H9 (cell line): ENCODE results near the gene IZUMO4. TPM values are rescaled to one million over a fixed set of nuclear protein-coding genes. Genes with fewer than 3 reads are reported as not detected.

Experiments used
- DNase-seq: peaks from one replicate; pipeline ENCODE4 v3.0.0-alpha.2; 2017
- H2AFZ ChIP-seq: one replicate; pipeline ENCODE4 v1.6.1; 2013; ENCODE audit warnings: mild to moderate bottlenecking, low read length, control low read depth, moderate library complexity
- H2AK5ac ChIP-seq: 2 replicates; pipeline ENCODE4 v1.6.1; 2013; ENCODE audit warnings: low read length, control low read depth, mixed read lengths; ENCODE audit not compliant: insufficient read length
- H2BK120ac ChIP-seq: one replicate; pipeline ENCODE4 v1.6.1; 2013; ENCODE audit warnings: low read depth, mild to moderate bottlenecking, low read length, control low read depth, inconsistent platforms; ENCODE audit not compliant: poor library complexity, severe bottlenecking
- H2BK12ac ChIP-seq: 2 replicates; pipeline ENCODE4 v1.6.1; 2013; ENCODE audit warnings: low read length, control low read depth, mixed read lengths, low read depth; ENCODE audit not compliant: insufficient read length
- H2BK15ac ChIP-seq: 2 replicates; pipeline ENCODE4 v1.6.1; 2013; ENCODE audit warnings: low read depth, low read length, control low read depth
- H2BK20ac ChIP-seq: one replicate; pipeline ENCODE4 v1.6.1; 2013; ENCODE audit warnings: low read depth, mild to moderate bottlenecking, low read length, control low read depth, inconsistent platforms; ENCODE audit not compliant: poor library complexity, severe bottlenecking
- H2BK5ac ChIP-seq: 2 replicates; pipeline ENCODE4 v1.6.1; 2013; ENCODE audit warnings: low read length, control low read depth, mixed read lengths; ENCODE audit not compliant: insufficient read length
- H3K14ac ChIP-seq: 2 replicates; pipeline ENCODE4 v1.6.1; 2013; ENCODE audit warnings: low read length, control low read depth; ENCODE audit not compliant: insufficient read depth
- H3K18ac ChIP-seq: 2 replicates; pipeline ENCODE4 v1.6.1; 2013; ENCODE audit warnings: low read depth, mild to moderate bottlenecking, mixed read lengths, low read length, control low read depth; ENCODE audit not compliant: insufficient read length
- H3K23ac ChIP-seq: 2 replicates; pipeline ENCODE4 v1.6.1; 2013; ENCODE audit warnings: low read length, control low read depth, mixed read lengths, low read depth; ENCODE audit not compliant: insufficient read length
- H3K23me2 ChIP-seq: 2 replicates; pipeline ENCODE4 v1.6.1; 2013; ENCODE audit warnings: low read depth, mild to moderate bottlenecking, mixed read lengths, low read length, control low read depth; ENCODE audit not compliant: insufficient read length, poor library complexity, severe bottlenecking
- H3K27ac ChIP-seq: 2 replicates; pipeline ENCODE4 v1.5.1; 2013; ENCODE audit warnings: low read length, control low read depth, mixed read lengths, low read depth; ENCODE audit not compliant: insufficient read length
- H3K27me3 ChIP-seq: 2 replicates; pipeline ENCODE4 v1.6.1; 2013; ENCODE audit warnings: low read length, control low read depth, inconsistent platforms; ENCODE audit not compliant: insufficient read depth
- H3K4ac ChIP-seq: 2 replicates; pipeline ENCODE4 v1.6.1; 2013; ENCODE audit warnings: low read depth, mild to moderate bottlenecking, control low read depth, inconsistent platforms, low read length, moderate library complexity
- H3K4me1 ChIP-seq: 2 replicates; pipeline ENCODE4 v1.6.1; 2013; ENCODE audit warnings: low read length, control low read depth, inconsistent platforms; ENCODE audit not compliant: insufficient read depth
- H3K4me2 ChIP-seq: 2 replicates; pipeline ENCODE4 v1.6.1; 2013; ENCODE audit warnings: low read length, control low read depth, mixed read lengths; ENCODE audit not compliant: insufficient read length, insufficient read depth
- H3K56ac ChIP-seq: 2 replicates; pipeline ENCODE4 v1.6.1; 2013; ENCODE audit warnings: low read depth, mild to moderate bottlenecking, mixed read lengths, low read length, control low read depth; ENCODE audit not compliant: insufficient read length
- H3K79me1 ChIP-seq: 2 replicates; pipeline ENCODE4 v1.6.1; 2013; ENCODE audit warnings: low read depth, mild to moderate bottlenecking, moderate library complexity, low read length, control low read depth, inconsistent platforms; ENCODE audit not compliant: insufficient read depth, poor library complexity, severe bottlenecking
- H3K79me2 ChIP-seq: 2 replicates; pipeline ENCODE4 v1.6.1; 2013; ENCODE audit warnings: low read length, control low read depth, inconsistent platforms; ENCODE audit not compliant: insufficient read depth
- H3K9ac ChIP-seq: 2 replicates; pipeline ENCODE4 v1.6.1; 2013; ENCODE audit warnings: low read length, control low read depth, mixed read lengths; ENCODE audit not compliant: insufficient read length; ENCODE audit errors: extremely low read depth
- H3K9me3 ChIP-seq: one replicate; pipeline ENCODE4 v1.6.1; 2013; ENCODE audit warnings: low read depth, low read length, inconsistent platforms; ENCODE audit not compliant: control insufficient read depth
- H3T11ph ChIP-seq: one replicate; pipeline ENCODE4 v1.6.1; 2013; ENCODE audit warnings: mild to moderate bottlenecking, low read length, control low read depth, inconsistent platforms
- H4K20me1 ChIP-seq: one replicate; pipeline ENCODE4 v1.6.1; 2013; ENCODE audit not compliant: control insufficient read depth, insufficient read length, insufficient read depth
- H4K5ac ChIP-seq: 2 replicates; pipeline ENCODE4 v1.6.1; 2013; ENCODE audit warnings: low read depth, mild to moderate bottlenecking, mixed read lengths, low read length, control low read depth; ENCODE audit not compliant: insufficient read length
- H4K8ac ChIP-seq: replicated peaks from 2 replicates; pipeline ENCODE4 v1.6.1; 2013; ENCODE audit warnings: low read length, control low read depth, mixed read lengths, low read depth; ENCODE audit not compliant: insufficient read length
- H4K91ac ChIP-seq: 2 replicates; pipeline ENCODE4 v1.6.1; 2013; ENCODE audit warnings: low read depth, mild to moderate bottlenecking, moderate library complexity, mixed read lengths, low read length, control low read depth; ENCODE audit not compliant: insufficient read length
- H3K27ac Mint-ChIP-seq, 3 experiments: 2 replicates in 2 of 3; 3 replicates in 1 of 3; pipeline ENCODE4 v1.8.0; 2020 to 2021; ENCODE audit warnings: mixed read lengths in 3 of 3, mild to moderate bottlenecking in 1 of 3, moderate library complexity in 1 of 3
- H3K27me3 Mint-ChIP-seq: 2 replicates; pipeline ENCODE4 v1.8.0; 2021; ENCODE audit warnings: low read depth, mild to moderate bottlenecking, moderate library complexity, mixed read lengths
- H3K36me3 Mint-ChIP-seq, 3 experiments: 2 replicates in 2 of 3; 3 replicates in 1 of 3; pipeline ENCODE4 v1.8.0; 2020 to 2021; ENCODE audit warnings: low read depth in 3 of 3, mixed read lengths in 3 of 3; ENCODE audit not compliant: insufficient read depth in 1 of 3
- H3K4me1 Mint-ChIP-seq, 2 experiments: 2 replicates each; pipeline ENCODE4 v1.8.0; 2020; ENCODE audit warnings: mixed read lengths in 2 of 2
- H3K4me3 Mint-ChIP-seq, 2 experiments: 2 replicates in 1 of 2; 3 replicates in 1 of 2; pipeline ENCODE4 v1.8.0; 2020 to 2021; ENCODE audit warnings: mild to moderate bottlenecking in 2 of 2, mixed read lengths in 2 of 2, moderate library complexity in 1 of 2
- H3K9me3 Mint-ChIP-seq, 2 experiments: 2 replicates in 1 of 2; 3 replicates in 1 of 2; pipeline ENCODE4 v1.8.0; 2020; ENCODE audit warnings: mild to moderate bottlenecking in 2 of 2, mixed read lengths in 2 of 2, moderate library complexity in 1 of 2
- WGBS: extraction: QIAGEN DNeasy Blood & Tissue Kit; methylation state at CpG from one replicate; pipeline ENCODE4 v1.1.7; 2013; ENCODE audit warnings: missing lambda C conversion rate, low lambda C conversion rate, mixed read lengths; ENCODE audit not compliant: insufficient read length; ENCODE audit errors: extremely low coverage; 5-methylcytosine and 5-hydroxymethylcytosine counted together
- total RNA-seq: library from RNA; stranded (reverse); gene quantifications from 2 replicates; pipeline ENCODE4 v1.2.1, GENCODE V29; 2021
- TF ChIP-seq, protein P1 (sequence below): fragments of 200-600 bp; sonication (generic); conservative IDR thresholded peaks from 3 replicates; pipeline ENCODE4 v1.8.0; 2021; ENCODE audit warnings: antibody characterized with exemption, mild to moderate bottlenecking

IZUMO4 gene
- total RNA-seq, 1 experiment from 2014 or later: 2.1 TPM

DNA sequence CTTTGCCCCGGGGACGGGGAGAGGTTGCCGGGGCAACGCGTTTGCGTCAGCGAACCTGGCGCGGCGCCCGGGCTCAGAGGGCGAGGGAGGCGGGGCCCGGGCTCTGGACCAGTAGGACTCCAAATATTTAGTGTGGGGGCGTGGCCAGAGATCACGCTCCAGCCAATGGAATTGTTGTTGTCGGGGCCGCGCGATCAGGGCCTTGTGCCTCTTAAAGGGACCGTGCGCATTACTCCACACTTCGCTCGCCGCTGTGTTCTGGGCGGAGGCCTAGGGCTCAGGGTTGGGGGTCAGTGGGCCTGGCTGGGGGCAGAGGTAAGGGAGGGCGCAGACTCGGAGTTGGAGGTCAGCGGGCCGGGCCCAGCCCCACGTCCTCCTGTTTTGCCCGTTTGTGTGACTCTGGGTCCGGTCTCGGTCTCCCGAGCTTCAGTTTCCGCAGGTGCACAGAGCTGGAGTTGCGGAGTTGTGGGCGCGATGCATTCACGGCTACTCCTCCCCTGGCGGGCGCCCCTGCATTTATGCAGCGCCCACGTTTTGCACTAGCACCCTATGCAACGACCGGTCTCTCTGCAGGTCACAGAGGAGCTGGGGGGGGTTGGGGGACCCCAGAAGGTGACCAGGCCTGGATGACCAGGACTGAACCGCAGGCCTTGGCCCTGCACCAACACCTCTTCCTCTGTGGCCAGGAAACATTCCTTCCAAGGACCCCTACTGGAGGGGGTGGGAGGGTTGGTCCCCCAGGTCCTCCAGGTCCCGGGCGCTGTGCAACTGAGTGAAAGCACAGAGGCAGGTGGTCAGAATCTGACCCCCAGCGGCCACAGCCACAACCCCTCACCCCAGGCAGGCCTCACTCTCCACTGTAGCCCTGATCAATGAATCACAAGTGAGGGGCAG lies 35.0 kb upstream of the IZUMO4 start:
- Histone ChIP-seq H2AK5ac (no peak overlapping the region), H3K4me1 (no peaks in the 10 kb centered on the region), H2AFZ (no peak overlapping the region), H2BK12ac (no peak overlapping the region), H2BK5ac (no peak overlapping the region), H3K4ac (no peak overlapping the region), H2BK15ac (no peak overlapping the region), H4K20me1 (no peaks in the 10 kb centered on the region), H3K9ac (peak overlapping the region; percentile 58), H3K4me2 (peak overlapping the region; percentile 69), H3K27me3 (no peaks in the 10 kb centered on the region), H3K14ac (peak overlapping the region; percentile 93), H2BK20ac (no peak overlapping the region), H3K9me3 (no peaks in the 10 kb centered on the region), H3K27ac (no peak overlapping the region), H3K18ac (peak overlapping the region; percentile 95), H4K8ac (no peak overlapping the region), H3K79me2 (no peaks in the 10 kb centered on the region), H2BK120ac (no peak overlapping the region), H4K5ac (no peak overlapping the region), H3K56ac (no peak overlapping the region), H3K23me2 (peaks cover 10% of the 10 kb centered on the region), H3K23ac (no peak overlapping the region), H3K79me1 (no peaks in the 10 kb centered on the region), H4K91ac (no peak overlapping the region), H3T11ph (no peak overlapping the region)
- no CpG with 5 or more reads among the region's 50 CpGs for WGBS
- Mint-ChIP-seq H3K36me3 (no peaks in the 10 kb centered on the region), H3K27ac (peak overlapping the region; percentile 85 to 99 (median 98)), H3K4me3 (peak overlapping the region; percentile 76 to 87), H3K27me3 (no peaks in the 10 kb centered on the region), H3K4me1 (peaks cover 22 to 32% of the 10 kb centered on the region in 2 experiments), H3K9me3 (no peaks in the 10 kb centered on the region; a peak in 1 of 5 replicates)
- DNase-seq: peak; percentile 98
- TF ChIP-seq, protein P1, sequence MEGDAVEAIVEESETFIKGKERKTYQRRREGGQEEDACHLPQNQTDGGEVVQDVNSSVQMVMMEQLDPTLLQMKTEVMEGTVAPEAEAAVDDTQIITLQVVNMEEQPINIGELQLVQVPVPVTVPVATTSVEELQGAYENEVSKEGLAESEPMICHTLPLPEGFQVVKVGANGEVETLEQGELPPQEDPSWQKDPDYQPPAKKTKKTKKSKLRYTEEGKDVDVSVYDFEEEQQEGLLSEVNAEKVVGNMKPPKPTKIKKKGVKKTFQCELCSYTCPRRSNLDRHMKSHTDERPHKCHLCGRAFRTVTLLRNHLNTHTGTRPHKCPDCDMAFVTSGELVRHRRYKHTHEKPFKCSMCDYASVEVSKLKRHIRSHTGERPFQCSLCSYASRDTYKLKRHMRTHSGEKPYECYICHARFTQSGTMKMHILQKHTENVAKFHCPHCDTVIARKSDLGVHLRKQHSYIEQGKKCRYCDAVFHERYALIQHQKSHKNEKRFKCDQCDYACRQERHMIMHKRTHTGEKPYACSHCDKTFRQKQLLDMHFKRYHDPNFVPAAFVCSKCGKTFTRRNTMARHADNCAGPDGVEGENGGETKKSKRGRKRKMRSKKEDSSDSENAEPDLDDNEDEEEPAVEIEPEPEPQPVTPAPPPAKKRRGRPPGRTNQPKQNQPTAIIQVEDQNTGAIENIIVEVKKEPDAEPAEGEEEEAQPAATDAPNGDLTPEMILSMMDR: peak; percentile 23; the same call in 2 of the 3 replicates
